Measurements from ENCODE around the gene HDDC3. TPM values are rescaled to one million over a fixed set of nuclear protein-coding genes. Genes with fewer than 3 reads are reported as not detected.
A peak's percentile ranks its signal among the peaks of the same experiment; 100 is the strongest.

Gene HDDC3
- polyA plus RNA-seq, 1 of the 3 experiments (the other 2 are of a cell fraction) = 25.8 TPM

- Histone ChIP-seq H3K36me3 (replicated peaks in 1 of 2; ENCODE audit: control insufficient read depth in 1 of 2, insufficient read depth in 2 of 2, low read length in 1 of 2) (no peaks in the 10 kb centered on the region), H3K79me2 (ENCODE audit: insufficient read depth) (no peaks in the 10 kb centered on the region), H3K9me3 (no peaks in the 10 kb centered on the region), H3K9me2 (no peaks in the 10 kb centered on the region), H3K4me3 (ENCODE audit: low read depth in 2 of 2, low read length in 1 of 2) (no peak overlapping the region), H4K20me1 (ENCODE audit: insufficient read depth) (no peaks in the 10 kb centered on the region), H3F3A (replicated peaks; ENCODE audit: insufficient read depth) (no peaks in the 10 kb centered on the region), H3K27ac (ENCODE audit: low read depth in 2 of 2, low read length in 1 of 2) (no peak overlapping the region), H3K27me3 (ENCODE audit: insufficient read depth) (no peaks in the 10 kb centered on the region), H2AFZ (ENCODE audit: low read depth) (no peak overlapping the region), H3K9ac (no peak overlapping the region), H3K4me1 (ENCODE audit: control insufficient read depth in 1 of 2, insufficient read depth in 2 of 2, low read depth in 1 of 2, low read length in 1 of 2) (peaks cover 0 to 8% of the 10 kb centered on the region in 2 experiments; a peak in 1 of 4 replicates), H3K4me2 (no peak overlapping the region)
- ChIA-PET CTCF (interaction anchor here (0.8 to 6.4 kb wide), 7 partner anchors 7 to 247 kb away, joined by 3 to 93 read pairs (median 6); partner anchors contain the start of genes FES, HDDC3, MAN2A2 and UNC45A), POLR2A (no interaction called here)
- WGBS (ENCODE audit: low lambda C conversion rate) = 93% methylated on average over 24 of the region's 33 CpGs
- TF ChIP-seq IRF3 (IDR thresholded peaks at IDR 0.05; ENCODE audit: low read depth, low read length) = no peak
- TF ChIP-seq, protein P1, sequence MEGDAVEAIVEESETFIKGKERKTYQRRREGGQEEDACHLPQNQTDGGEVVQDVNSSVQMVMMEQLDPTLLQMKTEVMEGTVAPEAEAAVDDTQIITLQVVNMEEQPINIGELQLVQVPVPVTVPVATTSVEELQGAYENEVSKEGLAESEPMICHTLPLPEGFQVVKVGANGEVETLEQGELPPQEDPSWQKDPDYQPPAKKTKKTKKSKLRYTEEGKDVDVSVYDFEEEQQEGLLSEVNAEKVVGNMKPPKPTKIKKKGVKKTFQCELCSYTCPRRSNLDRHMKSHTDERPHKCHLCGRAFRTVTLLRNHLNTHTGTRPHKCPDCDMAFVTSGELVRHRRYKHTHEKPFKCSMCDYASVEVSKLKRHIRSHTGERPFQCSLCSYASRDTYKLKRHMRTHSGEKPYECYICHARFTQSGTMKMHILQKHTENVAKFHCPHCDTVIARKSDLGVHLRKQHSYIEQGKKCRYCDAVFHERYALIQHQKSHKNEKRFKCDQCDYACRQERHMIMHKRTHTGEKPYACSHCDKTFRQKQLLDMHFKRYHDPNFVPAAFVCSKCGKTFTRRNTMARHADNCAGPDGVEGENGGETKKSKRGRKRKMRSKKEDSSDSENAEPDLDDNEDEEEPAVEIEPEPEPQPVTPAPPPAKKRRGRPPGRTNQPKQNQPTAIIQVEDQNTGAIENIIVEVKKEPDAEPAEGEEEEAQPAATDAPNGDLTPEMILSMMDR (IDR thresholded peaks at IDR 0.05) = peak; percentile 29
- peak; percentile 57 for DNase-seq
Observed at GRCh38 chr15:90893175-90894090, 38.9 kb downstream of the HDDC3 start.

DNA sequence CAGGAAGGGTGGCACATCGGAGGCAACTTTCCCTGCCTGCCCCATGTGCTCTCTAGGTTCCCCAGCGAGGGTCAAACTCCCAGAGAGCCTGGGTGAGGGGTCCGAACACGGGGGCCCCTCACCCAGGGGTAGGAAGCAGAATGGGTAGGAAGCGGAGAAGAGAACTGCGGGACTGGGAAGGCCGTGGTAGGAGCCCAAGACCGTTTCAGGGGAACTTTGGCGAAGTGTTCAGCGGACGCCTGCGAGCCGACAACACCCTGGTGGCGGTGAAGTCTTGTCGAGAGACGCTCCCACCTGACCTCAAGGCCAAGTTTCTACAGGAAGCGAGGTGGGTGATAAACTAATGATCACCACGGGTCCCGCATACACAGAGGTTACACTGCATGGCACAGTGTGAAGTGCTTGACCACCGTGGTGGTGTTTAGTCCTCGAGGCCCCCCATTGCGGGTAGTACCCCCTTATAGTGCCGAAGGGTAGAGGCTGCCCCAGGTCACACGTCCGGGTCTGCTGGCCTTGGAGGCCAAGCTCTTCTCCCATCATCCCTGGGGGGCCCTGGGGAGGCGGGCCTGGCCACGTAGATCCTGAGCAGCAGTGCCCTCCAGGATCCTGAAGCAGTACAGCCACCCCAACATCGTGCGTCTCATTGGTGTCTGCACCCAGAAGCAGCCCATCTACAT, 39.7 kb downstream of the HDDC3 start:
- Histone ChIP-seq H3F3A (replicated peaks; ENCODE audit: insufficient read depth) (no peaks in the 10 kb centered on the region), H3K4me3 (ENCODE audit: low read depth in 2 of 2, low read length in 1 of 2) (no peak overlapping the region), H3K9me2 (no peaks in the 10 kb centered on the region), H3K36me3 (replicated peaks in 1 of 2; ENCODE audit: control insufficient read depth in 1 of 2, insufficient read depth in 2 of 2, low read length in 1 of 2) (no peaks in the 10 kb centered on the region), H3K9ac (no peak overlapping the region), H3K79me2 (ENCODE audit: insufficient read depth) (no peaks in the 10 kb centered on the region), H4K20me1 (ENCODE audit: insufficient read depth) (no peaks in the 10 kb centered on the region), H3K27me3 (ENCODE audit: insufficient read depth) (no peaks in the 10 kb centered on the region), H2AFZ (ENCODE audit: low read depth) (no peak overlapping the region), H3K9me3 (no peaks in the 10 kb centered on the region), H3K27ac (ENCODE audit: low read depth in 2 of 2, low read length in 1 of 2) (no peak overlapping the region), H3K4me2 (no peak overlapping the region), H3K4me1 (ENCODE audit: control insufficient read depth in 1 of 2, insufficient read depth in 2 of 2, low read depth in 1 of 2, low read length in 1 of 2) (peaks cover 0 to 8% of the 10 kb centered on the region in 2 experiments; a peak in 1 of 4 replicates)
- ChIA-PET POLR2A (no interaction called here), CTCF (interaction anchor here (0.8 to 6.4 kb wide), 4 partner anchors 10 to 246 kb away, joined by 3 to 93 read pairs (median 7); partner anchors contain the start of genes HDDC3, MAN2A2 and UNC45A)
- no peak for DNase-seq
- TF ChIP-seq IRF3 (IDR thresholded peaks at IDR 0.05; ENCODE audit: low read depth, low read length) = no peak
- TF ChIP-seq, protein P2, sequence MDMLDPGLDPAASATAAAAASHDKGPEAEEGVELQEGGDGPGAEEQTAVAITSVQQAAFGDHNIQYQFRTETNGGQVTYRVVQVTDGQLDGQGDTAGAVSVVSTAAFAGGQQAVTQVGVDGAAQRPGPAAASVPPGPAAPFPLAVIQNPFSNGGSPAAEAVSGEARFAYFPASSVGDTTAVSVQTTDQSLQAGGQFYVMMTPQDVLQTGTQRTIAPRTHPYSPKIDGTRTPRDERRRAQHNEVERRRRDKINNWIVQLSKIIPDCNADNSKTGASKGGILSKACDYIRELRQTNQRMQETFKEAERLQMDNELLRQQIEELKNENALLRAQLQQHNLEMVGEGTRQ (IDR thresholded peaks at IDR 0.05; ENCODE audit: borderline replicate concordance, low read depth, low read length) = no peak
- no peak for TF ChIP-seq MEF2A (IDR thresholded peaks at IDR 0.05; ENCODE audit: borderline replicate concordance, low read depth)
- TF ChIP-seq EZH2phosphoT487 (IDR thresholded peaks at IDR 0.05; ENCODE audit: borderline replicate concordance, low read depth) = no peak
- TF ChIP-seq MAX (IDR thresholded peaks at IDR 0.05; ENCODE audit: low read depth) = no peak
- no peak for TF ChIP-seq CHD2 (IDR thresholded peaks at IDR 0.05; ENCODE audit: low read length, partially characterized antibody)
- TF ChIP-seq SIN3A (IDR thresholded peaks at IDR 0.05; ENCODE audit: borderline replicate concordance, low read depth, low read length) = no peak
- WGBS (ENCODE audit: low lambda C conversion rate) = 85% methylated on average over 23 of the region's 29 CpGs

Data from SK-N-SH (cell line).